HG03442 (cell line): ENCODE results near the gene TTC16.

ENCODE experiments used
- ATAC-seq: cut with Tn5 transposase; IDR thresholded peaks from one replicate; pipeline ENCODE4 v1.9.1; 2021; ENCODE audit warnings: mild to moderate bottlenecking, moderate library complexity; ENCODE audit not compliant: unreplicated experiment

TTC16 gene

DNA sequence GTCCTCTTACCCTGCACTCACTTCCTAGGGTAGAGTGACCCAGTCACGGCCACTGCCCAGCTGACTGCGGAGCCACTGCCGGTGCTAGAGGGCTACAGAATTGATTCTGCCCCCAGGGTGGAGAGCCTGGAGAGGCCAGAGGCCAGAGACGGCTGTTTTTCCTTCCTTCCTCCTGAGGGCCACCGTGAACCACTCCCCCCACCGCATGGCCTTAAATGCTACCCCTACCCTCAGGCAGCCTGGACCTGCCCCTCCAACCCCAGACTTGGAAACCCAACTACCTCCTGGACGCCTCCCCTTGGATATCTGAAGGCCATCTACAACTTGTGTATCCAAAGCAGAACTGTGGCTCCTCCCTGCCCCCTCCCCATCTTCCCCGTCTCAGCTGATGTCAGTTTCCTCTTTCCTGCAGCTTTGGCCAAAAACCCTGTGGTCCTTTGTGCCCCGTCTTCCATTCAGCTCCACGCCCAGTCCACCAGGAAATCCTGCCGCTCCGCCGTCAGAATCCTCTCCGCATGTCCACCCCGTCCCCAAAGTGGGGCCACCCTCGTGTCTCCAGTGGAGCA lies 46.3 kb downstream of the TTC16 start:
- ATAC-seq, result no peak

DNA sequence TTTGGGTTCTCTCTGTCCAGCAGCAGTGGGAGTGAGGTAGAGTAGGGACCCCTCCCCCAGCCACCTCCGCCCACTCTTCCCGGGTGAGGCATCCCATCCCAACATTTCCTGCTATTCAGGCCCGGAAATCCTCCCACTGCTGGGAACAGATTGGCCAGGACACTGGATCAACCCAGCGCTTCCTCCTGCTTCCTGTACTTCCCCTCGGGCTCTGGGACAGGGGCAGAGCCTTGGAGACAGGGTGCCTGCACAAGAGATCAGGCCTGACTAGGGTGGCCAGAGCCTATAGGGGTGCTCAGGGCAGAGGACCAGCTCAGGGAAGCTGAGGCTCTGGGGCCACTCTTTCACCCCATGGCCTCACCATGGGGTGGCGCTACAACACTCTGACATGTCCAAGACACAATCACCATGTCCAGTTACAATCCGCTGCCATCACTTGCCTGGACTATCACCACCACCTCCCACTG lies 48.1 kb downstream of the TTC16 start:
- no peak for ATAC-seq

DNA sequence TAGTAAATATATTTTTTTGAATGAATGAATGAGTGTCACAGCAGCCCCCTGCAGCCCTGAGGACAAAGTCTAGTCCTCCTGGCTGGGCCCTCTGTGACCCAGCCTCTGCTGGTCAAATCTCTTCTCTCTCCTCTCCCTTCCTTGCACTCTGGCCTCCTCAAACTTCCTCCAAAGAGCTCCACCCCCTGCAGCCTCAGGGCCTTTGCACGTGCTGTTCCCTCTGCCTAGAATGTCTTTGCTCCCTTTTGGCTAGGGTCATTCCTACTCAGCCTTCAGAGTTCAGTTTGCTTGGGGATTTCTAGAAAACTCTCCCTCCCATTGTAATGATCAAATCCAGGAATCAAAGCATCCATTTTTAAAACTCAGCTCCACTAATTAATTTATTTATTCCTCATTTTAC lies 49.5 kb downstream of the TTC16 start:
- ATAC-seq, result no peak

DNA sequence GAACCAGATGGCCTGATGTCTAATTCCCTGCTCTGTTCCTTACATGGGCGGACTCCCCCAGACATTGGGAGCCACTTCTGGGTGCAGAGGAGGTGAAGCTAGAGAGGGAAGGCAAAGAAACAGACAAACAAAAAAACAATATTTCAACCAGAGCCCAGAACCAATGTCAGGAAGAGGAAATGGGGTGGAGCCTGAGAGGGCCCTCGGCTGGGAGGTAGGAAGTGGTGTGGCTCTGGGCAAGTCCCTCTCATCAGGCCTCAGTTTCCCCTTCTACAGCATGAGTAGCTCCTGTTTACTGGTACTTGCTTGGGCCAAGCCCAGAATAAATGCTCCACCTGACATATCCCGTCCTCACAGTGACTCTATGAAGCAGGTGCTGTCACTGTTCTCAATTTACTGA lies 51.5 kb downstream of the TTC16 start:
- no peak for ATAC-seq

DNA sequence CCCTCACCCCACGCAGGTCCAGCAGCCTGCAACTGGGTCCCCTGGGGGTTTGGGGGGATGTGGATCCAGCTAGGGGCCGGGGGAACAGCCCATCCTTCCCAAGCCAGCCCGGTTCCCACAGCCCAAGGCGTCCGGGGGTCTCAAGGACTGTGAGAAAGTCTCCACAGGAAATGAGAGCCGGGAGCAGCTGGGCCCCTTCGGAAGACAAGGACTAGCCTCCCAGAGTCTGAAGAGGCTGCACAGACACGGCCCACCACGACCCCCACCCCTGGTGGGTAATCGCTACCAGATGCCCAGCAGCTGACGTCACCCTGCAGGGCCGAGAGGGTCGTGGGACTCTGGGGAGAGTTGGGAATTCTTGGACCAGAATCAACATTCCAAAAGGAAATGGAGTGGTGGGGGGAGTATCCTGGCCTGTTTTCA lies 52.0 kb downstream of the TTC16 start:
- ATAC-seq, result no peak

DNA sequence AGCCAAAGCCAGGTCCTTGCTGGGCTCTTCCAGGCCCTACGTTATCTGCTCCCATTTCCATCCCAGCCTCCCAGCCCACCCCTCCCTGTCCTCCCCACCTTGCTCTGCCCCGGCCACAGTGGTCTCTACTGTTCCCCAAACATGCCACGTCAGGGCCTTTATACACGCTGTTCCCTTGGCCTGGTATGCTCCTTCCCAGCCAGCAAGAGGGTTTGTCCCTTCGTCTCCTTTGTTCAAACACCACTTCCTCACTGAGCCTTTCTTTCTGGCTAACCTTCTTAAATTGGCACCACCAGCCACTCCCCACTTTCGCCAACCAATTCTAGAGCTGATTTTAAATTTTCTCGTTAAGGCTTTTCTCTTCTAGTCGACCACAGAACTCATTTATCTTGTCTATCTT lies 52.8 kb downstream of the TTC16 start:
- no peak for ATAC-seq

DNA sequence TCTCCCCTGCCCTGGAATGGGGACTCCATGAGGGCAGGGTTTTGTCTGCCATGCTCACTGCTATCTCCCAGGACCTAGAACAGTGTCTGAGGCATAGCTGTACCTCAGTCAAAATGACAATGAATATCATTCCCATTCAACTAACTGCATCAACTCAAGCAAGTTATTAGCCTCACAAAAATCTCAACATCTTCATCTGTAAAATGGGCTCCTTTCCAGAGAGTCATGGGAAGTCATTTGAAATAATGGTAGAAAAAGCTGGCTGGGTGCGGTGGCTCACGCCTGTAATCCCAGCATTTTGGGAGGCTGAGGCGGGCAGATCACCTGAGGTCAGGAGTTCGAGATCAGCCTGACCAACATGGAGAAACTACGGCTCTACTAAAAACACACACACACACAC lies 53.2 kb downstream of the TTC16 start:
- no peak for ATAC-seq

DNA sequence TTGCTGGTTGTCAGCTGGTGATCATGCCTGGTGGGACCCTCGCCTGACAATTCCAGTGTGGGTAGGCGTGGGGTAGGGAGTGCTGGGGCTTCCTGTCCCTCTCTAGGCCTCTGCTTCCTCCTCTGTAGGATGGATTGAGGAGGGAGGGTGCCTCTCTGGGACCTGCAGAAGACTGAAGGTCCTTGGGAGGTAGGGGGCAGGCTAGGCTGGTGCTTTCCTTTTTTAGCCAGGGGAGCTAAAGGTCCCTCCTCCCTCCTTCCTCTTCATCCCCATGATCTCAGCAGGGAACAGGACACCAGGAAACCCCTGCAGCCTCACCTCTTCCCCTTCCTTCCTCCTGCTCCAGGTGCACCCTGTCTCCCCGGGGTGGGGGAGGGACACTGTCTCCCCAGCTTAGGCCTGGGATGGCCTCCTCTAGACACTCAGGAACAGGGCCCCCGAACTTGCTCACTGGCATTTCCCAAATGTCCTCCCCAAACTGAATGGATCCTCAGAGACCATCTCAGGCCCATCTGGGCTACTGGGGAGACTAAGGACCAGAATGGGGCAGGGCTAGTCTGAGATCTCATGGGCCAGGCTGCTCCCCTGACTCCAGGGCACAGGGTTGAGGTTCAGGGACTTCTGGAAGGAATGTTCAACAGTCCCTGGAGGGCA lies 54.2 kb downstream of the TTC16 start:
- no peak for ATAC-seq

DNA sequence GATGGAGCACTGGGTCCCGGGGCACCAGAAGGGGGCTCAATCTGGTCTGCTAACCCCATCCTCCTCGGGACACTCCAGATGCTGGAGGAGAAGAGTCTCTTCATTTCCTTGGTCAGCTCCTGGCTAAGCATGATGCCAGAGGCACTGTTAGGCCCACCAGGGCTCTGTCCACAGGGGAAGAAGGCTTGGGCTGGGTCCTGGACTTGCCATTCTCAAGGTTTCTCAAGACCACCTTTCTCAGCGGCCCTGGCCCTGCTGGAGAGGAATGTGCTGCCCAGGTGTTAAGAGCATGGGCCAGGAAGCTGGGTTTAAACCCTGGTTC lies 54.7 kb downstream of the TTC16 start:
- no peak for ATAC-seq

DNA sequence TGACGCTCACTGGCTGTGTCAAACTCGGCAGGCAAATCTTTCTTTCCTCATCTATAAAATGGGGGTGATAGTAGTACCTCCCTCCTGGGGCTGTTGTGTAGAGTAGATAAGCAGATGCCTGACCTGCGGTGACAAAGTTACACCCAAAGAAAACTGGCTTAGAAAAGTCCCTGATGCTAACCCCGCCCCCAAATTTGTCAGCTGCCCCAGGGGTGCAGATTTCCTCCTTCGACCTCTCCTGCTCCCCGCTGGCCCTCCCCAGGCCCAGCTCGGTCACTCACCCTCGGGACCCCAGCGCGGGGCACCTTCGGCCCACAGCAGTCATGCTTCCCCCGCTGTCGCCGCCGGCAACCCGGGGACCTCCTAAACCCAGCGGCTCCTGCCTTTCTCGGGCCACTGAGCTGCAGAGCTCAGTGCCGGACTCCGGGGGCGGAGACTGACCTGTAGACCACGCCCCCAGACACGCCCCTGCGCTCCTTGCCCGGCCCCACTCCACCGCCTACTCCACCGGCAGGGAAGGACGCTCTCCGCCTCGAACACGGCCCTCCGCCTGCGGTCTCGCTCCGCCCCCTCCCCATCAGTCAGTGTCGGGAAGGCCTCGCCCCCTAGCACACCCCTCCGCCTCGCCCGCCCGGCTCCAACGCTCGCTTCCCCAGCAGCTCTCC lies 55.2 kb downstream of the TTC16 start:
- ATAC-seq, result peak; percentile 85

DNA sequence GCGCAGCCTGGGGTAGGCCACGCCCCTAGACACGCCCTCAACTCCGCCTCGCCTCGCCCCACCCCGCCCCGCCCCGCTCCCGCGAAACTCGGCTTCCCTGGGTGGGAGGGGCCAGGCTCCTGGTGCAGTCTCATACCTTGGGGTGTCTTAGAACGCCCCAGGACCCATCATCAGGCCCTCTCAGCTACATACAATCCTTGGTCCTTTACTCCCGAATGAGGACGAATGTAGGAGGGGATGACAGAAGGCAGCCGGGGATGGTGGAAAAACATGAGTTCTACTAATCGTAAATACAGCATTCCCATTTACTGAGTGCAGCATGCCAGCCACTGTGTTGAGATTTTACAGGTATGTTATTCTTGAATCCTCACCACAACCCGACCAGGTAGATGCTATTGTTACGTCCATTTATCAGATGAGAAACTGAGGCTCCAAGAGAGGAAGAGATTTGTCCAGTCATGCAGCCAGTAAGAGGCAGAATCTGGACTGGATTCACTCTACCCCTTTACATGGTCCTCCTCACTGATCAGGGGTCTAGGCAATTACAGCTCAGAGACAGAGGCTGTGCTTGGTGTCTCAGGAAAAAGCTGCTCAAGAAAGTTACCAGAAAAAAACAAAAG lies 55.8 kb downstream of the TTC16 start:
- ATAC-seq, result no peak

DNA sequence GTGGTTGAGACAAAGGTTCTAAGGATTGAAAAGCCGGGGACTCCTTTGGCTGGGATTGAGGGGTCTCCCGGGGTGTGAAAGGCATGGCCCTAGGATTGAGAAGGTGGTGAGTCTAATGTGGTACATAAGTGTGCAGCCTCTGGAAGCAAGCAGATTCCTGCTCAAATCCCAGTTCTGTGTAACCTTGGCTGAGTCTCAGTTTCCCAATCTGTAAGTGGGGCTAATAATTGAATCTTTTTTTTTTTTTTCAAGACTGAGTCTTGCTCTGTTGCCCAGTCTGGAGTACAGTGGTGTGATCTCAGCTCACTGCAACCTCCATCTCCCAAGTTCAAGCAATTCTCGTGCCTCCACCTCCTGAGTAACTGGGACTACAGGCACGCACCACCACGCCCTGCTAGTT lies 56.7 kb downstream of the TTC16 start:
- ATAC-seq, result no peak

DNA sequence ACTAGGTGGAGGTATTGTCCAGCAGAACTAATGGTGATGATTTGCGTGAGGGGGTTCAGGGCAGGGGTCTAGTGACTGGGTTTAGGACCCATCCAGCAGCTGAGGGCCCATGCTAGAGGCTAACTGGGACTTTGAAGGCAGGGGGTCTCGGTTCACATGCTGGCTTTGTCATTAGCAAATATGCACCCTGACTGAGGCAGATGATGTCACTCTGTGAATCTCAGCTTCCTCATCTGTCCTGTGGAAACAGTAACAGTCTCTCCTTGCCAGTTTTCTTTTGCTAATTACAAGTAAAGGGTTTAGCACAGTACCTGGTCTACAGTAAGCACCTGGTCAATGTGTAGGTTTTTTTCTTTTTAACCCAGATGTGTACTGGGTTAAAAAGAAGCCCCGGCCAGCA lies 57.4 kb downstream of the TTC16 start:
- ATAC-seq, result no peak

DNA sequence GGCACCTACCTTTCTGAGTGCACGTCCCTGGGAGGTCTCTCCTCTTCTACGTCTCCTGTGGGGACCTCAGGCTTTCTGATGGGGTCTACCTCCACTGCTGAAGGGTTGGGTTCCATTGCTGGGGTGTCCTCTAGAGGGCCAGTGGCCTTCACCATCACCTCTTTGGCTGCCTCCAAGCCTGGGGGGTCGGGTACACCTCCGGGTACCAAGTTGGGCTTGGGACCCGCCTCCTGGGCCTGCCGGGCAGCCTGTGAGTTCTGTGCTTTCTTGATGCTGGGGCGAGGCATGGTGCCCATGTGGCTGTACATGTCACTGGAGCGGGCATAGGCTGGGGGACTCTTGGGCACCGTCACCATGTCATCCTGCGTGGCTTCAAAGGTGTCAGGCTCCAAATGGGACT lies 58.1 kb downstream of the TTC16 start:
- no peak for ATAC-seq

DNA sequence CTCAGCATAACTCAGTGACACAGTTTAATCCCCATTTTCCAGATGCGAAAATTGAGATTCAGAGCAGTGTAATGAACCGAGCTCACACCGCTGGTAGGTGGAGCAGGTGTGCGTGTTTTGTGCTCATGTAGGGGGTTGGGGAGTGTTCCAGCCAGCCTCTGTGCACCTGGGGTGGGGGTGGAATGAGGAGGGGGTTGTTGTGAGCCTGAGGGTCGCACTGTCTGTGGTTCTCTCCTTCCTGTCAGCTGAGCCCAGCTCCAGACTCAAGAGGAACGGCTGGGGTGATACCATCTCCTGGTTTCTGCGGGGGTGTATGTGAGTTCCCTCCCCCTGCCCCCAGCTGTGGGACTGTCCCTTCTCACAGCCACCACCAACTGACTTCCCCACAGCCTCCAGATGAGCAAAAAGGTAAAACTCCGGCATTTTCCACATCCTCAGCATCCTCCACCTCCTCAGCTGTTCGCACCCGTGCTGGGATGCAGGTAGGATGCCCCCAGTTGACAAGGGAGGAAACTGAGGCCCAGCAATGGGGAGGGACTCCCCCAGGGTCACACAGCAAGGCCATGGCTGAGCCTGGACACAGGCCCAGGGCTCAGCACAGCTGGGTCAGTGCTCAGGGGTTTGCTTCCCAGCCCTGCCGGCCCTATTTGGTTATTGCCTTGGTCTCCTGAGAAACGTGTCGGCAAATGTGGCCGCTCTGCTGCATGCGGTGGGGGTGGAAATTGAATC lies 60.5 kb downstream of the TTC16 start:
- ATAC-seq, result no peak

DNA sequence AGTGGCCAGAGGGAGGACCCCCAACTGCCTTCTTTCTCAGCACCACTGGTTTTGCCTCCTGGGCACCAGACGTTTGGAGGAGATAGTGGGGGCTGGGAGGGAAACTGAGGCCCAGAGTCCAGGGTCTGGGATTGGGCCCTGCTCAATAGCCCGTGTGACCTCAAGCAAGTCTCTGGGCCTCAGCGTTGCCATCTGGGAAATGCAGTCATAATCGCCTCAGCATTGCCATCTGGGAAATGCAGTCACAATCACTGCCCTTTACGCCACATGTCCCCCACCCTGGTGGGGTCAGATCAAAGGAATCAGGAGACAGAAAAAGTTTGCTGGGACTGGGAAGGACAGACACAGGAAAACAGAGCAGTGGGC lies 61.0 kb downstream of the TTC16 start:
- no peak for ATAC-seq

DNA sequence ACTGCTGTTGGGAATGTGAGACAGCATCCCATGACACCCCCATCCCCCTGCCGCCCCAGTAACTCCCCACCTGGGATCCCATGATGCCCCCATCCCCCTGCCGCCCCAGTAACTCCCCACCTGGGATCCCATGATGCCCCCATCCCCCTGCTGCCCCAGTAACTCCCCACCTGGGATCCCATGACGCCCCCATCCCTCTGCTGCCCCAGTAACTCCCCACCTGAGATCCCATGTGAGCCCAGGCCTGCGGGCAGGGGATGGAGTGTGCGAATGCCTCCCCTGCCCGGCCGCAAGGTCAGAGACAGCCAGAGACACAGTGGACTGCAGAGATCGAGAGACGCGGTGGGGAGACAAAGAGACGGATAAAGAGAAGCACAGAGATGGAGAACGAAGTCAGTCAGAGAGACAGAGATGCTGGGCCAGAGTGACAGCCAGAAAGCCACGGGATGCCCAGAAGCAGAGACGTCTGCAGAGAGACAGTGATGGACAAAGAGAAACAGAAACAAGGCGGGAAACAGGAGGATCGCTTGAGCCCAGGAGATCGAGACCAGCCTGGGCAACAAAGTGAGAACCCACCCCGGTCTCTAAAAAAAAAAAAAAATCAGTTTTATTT lies 61.6 kb downstream of the TTC16 start:
- no peak for ATAC-seq

DNA sequence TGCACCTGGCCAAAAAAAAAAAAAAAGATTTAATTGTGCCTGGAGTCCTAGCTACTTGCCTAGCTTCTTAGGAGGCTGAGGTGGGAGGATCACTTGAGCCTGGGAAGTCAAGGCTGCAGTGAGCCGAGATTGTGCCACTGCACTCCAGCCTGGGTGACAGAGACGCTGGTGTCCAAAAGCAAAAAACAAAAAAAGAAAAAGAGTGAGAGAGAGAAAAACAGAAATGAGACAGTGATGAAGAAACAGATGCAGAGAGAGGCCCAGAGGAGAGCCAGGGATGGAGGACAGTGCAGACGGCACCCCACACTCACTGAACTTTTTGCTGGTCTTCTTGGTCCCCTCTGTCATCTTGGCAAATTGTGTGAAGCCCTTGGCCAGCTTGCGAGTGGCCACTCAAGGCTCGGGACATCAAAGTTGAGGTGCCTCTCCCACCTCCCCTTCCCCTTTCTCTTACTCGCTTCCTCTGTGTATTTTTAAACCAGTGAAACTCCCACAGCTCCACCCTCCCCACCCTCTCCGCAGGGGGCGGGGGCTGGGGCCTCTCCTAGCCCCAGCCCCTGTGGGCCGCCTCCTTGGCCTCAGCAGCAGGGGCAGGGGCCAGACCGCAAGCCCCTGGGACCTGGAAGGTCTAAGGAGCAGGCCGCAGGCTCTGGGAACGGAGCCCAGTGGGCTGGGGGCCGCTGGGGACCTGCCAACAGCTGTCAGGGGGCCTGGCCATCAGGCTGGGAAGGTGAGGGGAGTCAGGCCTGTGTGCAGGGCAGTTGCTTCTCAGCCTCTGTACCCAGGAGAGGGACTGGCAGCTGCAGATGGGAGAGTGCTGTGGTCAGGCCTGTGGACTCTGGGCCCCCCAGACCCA lies 62.6 kb downstream of the TTC16 start, which contains the start of gene SH2D3C:
SH2D3C (minus strand) TSS at position 387 of the 856 bp plus-strand sequence; CDS start at position 348, 39 bp downstream.
- ATAC-seq, result peak; percentile 34

DNA sequence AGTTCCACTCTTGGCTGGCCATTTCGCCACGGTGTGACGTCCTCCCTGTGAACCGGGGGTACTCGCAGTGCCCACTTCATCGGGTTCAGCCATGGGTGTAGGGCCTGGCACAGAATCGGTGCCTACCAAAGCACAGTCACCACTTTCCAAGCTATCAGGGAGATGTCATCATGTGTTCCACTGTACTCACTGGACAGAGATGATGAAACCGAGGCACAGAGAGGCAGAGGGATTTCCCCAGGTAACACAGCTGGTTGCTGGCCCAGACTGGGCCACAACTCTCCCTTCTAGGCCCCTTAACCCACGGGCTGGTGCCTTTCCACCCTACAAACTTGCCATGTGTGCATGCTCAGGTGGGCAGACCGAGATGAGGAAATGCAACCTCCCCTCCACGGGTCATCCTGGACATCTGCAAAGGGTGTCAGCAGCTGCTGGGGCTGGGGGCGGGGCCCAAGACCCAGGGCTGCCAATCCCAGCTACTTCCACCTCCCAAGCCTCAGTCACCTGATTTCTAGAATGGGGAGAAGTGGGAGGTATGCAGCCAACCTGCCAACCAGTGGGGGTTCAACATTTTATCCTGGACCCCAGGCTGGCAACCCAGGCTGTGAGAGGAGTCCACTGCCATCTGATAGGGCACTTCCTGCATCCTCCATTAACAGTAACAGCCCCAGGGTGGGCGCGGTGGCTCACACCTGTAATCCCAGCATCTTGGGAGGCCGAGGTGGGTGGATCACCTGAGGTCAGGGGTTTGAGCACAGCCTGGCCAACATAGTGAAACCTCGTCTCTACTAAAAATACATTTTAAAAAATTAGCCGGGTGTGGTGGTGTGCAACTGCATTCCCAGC lies 63.5 kb downstream of the TTC16 start:
- peak; percentile 33 for ATAC-seq
